HK-2 (cell line): ENCODE measurements around the gene WWP2.

Source experiments
- DNase-seq: peaks from one replicate; pipeline ENCODE4 v3.0.0-alpha.2; 2018; ENCODE audit not compliant: unreplicated experiment

Gene WWP2

GRCh38 chr16:69859105-69859989 lies 97.2 kb downstream of the WWP2 start:
- peak; percentile 5 for DNase-seq

DNA sequence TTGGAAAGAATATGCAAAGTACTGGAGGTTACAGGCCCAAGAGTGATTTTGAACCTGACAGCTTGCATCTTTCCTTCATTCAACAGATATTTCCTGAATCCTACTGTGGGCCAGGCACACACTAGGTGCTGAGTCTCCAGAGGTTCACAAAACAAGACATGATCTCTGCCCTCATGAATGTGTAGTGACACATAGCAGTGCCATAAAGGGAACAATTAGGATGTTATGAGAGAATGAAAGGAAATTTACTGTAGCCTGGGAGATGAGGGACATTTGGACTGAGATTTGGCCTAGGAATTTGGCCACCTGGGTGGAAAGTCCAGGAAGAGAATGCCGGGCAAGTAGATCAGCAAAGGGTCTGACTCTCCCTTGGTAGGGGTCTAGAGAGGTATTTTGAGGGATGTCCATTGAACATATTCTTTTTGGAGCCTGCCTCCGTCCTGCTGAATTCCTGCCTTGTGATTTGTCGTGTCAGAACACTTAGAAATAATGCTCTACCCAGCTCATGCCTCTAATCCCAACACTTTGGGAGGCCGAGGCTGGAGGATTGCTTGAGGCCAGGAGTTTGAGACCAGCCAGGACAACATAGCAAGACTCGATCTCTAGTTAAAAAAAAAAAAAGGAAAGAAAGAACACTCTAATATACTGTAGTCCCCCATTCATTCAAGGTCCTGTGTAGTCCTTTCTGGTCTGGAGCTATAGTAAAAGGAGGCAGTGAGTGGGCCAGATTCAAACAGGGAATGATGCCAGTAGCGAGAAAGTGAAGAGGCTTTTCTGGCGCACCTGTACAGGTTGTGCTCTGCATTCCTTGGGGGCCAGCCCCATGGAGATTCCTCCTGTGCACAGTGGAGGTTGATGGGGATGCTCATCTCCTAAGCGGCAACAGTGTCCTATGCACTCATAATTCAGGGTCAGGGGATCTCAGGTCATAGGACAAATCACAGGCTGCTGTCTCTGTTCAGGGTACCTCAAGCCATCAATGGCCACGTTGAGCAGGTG lies 98.4 kb downstream of the WWP2 start:
- DNase-seq = no peak

GRCh38 chr16:69861292-69862030 lies 99.3 kb downstream of the WWP2 start:
- DNase-seq = no peak

DNA sequence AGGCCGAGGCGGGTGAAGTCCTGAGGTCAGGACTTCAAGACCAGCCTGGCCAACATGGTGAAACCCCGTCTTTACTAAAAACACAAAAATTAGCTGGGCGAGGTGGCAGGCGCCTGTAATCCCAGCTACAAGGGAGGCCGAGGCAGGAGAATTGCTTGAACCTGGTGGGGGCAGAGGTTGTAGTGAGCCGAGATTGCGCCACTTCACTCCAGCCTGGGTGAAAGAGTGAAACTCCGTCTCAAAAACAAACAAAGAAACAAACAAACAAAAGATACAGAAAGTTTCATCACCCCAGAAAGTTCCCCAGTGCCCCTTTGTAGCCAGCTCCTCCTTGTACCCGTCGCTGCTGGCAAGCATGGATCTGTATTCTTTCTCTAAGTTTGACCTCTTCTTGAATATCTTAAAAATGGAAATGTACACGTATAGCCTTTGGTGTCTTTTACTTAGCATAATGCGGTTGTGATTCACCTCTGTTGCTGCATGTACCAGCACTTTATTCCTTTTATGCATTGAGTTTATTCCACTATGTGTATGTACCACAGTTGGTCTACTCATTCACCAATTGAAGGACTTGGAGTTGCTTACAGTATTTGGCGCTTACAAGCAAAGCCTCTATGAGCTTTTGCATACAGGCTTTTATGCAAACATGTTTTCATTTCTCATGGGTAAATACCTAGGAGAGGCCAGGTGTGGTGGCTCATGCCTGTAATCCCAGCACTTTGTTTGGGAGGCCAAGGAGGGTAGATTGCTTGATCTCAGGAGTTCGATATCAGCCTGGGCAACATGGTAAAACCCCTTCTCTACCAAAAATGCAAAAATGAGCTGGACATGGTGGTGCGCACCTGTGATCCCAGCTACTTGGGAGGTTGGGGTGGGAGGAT lies 101.5 kb downstream of the WWP2 start:
- no peak for DNase-seq

GRCh38 chr16:69865701-69866100 lies 103.6 kb downstream of the WWP2 start:
- peak; percentile 55 for DNase-seq

DNA sequence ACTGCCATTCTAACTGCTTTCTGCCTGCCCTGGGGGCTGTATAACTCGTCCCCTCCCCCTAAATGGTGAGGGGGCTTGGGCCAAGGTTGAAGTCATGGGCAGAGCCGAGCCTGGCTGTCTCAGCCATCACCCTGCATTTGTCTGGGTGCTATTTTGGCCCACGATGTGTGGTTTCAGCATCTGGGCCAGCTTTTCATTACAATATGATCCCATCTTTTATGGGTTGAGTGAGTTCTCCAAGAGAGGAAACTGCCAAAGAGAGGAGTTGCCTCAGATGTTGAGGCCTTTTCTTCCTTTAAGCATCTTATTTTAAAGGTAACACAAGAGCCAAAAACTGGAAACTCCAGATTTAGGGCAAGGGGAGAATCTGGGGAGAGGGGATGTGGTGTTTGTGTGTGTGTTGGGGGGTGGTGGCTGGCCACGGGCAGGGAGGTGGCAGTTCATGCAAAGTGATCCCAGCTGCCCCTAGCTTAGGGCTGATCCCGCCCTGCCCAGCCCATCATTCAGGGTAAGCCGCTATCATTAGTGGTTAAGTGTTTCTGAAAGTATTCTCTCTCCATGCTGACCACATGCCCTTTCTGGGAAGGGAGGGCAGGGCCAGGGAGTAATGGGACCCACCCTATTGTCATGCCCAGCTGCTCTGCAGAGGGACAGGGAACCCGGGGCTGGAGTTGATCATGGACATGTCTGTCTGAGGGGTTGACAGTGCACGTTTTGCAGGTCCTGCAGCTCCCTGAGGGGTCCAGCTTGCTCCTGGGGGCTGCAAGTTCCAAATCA lies 105.8 kb downstream of the WWP2 start:
- DNase-seq = no peak

DNA sequence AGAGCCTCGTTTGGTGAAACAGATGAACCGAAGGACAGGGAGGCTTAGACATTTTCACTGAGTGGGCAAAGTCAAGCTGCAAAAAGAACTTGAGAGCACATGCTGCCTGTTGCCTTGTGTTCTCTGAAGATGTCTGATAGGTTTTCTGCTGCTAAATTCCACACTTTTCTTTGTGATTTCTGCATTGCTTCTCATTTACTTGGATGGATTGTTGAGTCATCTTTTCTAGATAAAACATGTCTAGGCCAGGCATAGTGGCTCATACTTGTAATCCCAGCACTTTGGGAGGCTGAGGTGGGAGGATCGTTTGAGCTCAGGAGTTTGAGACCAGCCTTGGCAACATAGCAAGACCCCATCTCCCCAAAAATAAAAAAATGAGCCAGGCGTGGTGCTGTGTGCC lies 108.6 kb downstream of the WWP2 start:
- no peak for DNase-seq

- DNase-seq = no peak
Observed at GRCh38 chr16:69871708-69872107, 109.6 kb downstream of the WWP2 start.

- DNase-seq = no peak
Observed at GRCh38 chr16:69872888-69873287, 110.8 kb downstream of the WWP2 start.

DNA sequence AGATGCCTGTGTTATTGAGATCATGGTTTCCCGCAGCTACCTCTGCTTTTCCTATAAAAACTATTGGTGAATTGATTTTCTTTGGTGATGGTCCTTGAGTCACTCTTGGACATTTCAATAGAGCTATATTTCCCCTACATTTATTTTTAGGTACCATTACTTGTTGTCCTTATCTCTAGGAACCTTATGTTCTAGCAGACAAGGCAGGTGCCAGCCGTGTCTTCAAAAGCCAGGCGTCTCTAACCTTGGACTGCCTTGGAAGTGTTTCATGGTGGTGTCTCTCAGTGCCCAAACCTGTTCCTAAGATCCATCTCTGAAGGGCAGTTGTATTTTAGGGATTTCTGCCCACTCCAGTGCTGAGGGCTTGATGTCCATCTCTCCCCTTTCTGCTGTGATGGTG lies 111.7 kb downstream of the WWP2 start:
- DNase-seq = no peak

- DNase-seq = no peak
Observed at GRCh38 chr16:69874271-69874670, 112.1 kb downstream of the WWP2 start.

- no peak for DNase-seq
Observed at GRCh38 chr16:69880640-69881133, 118.6 kb downstream of the WWP2 start.

GRCh38 chr16:69881141-69881540 lies 119.0 kb downstream of the WWP2 start:
- no peak for DNase-seq

DNA sequence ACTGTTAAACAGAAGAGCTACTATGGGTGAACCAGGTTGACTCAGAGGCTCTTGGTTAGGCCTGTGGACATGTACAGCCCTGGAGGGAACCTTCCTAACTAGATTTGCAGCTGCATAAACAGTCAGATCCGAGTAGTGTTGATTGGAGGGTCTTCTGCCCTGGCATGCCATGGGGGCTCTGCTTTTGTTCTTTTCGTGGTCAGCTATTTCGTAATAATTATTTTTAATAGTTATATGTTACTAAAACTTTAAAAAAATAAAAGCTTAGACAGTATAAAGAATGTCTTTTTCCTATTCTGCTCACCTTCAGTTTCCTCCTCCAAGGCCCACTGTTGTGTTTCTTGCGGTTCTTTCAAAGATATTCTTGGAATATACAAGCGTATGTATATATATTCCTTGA lies 121.6 kb downstream of the WWP2 start:
- no peak for DNase-seq

- no peak for DNase-seq
Observed at GRCh38 chr16:69885722-69886121, 123.6 kb downstream of the WWP2 start.

- DNase-seq = no peak
Observed at GRCh38 chr16:69886726-69887125, 124.6 kb downstream of the WWP2 start.

- peak; percentile 57 for DNase-seq
Observed at GRCh38 chr16:69888005-69888590, 126.0 kb downstream of the WWP2 start.

DNA sequence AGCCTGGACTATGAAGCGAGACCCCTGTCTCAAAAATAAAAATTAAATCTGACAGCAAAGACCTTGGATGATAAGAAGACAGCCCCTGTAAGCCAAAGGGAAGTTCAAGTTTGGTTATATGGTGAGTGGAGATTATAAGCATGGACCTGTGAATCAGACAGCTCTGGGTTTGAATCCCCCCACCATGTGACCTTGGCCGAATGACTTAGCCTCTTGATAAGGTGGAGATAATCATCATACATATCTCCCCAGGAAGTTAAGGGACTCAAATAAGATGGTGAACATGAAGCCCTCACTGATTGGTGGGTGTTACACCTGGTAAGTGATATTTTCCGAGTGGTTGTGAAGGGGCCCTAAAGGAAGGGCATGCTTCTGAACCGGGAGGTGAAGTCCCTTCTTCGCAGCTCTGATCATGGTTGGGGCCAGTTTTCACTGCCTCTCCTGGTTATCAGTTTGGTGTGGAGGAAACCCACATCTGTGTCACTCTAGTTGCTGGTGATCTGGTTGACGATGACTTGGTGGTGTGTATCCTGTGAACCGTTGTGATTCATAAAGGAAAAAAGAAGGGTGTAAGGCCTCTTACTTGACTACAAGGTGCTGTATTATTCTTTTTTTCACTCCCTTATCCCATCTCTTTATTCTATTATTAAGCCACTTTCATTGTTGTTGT lies 127.3 kb downstream of the WWP2 start:
- no peak for DNase-seq
